Peyer's patch (tissue), 4 donors: ENCODE measurements around the gene CYP2U1.

Source experiments
- POLR2A ChIP-seq, 2 donors: fragments of 450-650 bp; IDR thresholded peaks; one replicate each; pipeline ENCODE4 v1.5.1; 2017; ENCODE audit warnings: antibody characterized with exemption in 2 of 2, mild to moderate bottlenecking in 2 of 2, moderate library complexity in 2 of 2
- TF ChIP-seq, protein P1 (sequence below), 6 experiments: fragments of 450-650 bp in 4 of 6; fragments of 200-600 bp in 2 of 6; sonication (generic) in 1 of 6; IDR thresholded peaks; one replicate each; pipeline ENCODE4 v1.5.1; 2017 to 2019; ENCODE audit warnings: antibody characterized with exemption in 6 of 6, mild to moderate bottlenecking in 3 of 6, moderate library complexity in 1 of 6

DNA sequence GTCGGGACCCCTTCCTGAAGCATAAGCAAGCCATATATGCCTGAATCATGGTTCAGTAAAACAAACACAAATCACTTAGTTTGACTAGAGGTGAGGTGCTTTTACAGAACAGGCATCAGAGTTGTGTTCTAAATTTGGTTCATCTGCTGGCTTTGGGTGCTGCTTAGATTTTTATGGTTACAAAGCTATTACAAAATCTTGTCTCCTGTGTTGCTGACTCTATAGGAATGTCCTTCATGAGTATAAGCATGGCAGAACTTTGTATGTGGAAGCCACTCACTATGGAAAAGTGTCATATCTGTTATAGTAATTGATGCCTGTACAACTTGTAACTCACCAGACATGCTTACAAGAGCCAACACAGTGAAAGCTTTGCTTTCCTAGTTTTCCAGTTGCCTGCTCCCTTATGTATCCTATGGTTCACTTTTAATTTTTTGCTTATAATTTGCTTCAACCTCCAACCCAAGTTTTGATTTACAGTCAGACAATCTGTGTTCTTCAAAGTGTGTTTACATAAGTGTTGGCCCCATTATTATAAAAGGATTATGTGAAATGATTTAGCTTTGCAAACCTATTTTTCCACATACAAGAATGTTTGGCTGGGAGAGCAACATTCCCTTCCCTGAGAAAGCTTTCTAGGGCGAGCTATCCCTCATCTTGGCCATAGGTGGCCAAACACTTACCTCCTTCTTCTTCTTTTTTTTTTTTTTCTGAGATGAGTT is 30.0 kb upstream of the CYP2U1 start:
- TF ChIP-seq, protein P1, sequence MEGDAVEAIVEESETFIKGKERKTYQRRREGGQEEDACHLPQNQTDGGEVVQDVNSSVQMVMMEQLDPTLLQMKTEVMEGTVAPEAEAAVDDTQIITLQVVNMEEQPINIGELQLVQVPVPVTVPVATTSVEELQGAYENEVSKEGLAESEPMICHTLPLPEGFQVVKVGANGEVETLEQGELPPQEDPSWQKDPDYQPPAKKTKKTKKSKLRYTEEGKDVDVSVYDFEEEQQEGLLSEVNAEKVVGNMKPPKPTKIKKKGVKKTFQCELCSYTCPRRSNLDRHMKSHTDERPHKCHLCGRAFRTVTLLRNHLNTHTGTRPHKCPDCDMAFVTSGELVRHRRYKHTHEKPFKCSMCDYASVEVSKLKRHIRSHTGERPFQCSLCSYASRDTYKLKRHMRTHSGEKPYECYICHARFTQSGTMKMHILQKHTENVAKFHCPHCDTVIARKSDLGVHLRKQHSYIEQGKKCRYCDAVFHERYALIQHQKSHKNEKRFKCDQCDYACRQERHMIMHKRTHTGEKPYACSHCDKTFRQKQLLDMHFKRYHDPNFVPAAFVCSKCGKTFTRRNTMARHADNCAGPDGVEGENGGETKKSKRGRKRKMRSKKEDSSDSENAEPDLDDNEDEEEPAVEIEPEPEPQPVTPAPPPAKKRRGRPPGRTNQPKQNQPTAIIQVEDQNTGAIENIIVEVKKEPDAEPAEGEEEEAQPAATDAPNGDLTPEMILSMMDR (IDR thresholded peaks at IDR 0.05) = no peak
- TF ChIP-seq POLR2A (IDR thresholded peaks at IDR 0.05) = no peak
